Breast epithelium (tissue), 3 donors: Measurements from ENCODE around the gene FAT1.

ENCODE experiments used
- POLR2A ChIP-seq: fragments of 450-650 bp; IDR thresholded peaks from one replicate; pipeline ENCODE4 v1.6.1; 2016; ENCODE audit warnings: antibody characterized with exemption, mild to moderate bottlenecking, moderate library complexity
- POLR2AphosphoS5 ChIP-seq, 3 donors: sonication (generic); formaldehyde crosslinking; IDR thresholded peaks; one replicate each; pipeline ENCODE4 v1.6.1; 2017; ENCODE audit warnings: antibody characterized with exemption in 3 of 3
- TF ChIP-seq, protein P1 (sequence below), 3 donors: fragments of 450-650 bp; IDR thresholded peaks; one replicate each; pipeline ENCODE4 v1.5.1; 2016 to 2017; ENCODE audit warnings: antibody characterized with exemption in 3 of 3, mild to moderate bottlenecking in 3 of 3, moderate library complexity in 3 of 3

DNA sequence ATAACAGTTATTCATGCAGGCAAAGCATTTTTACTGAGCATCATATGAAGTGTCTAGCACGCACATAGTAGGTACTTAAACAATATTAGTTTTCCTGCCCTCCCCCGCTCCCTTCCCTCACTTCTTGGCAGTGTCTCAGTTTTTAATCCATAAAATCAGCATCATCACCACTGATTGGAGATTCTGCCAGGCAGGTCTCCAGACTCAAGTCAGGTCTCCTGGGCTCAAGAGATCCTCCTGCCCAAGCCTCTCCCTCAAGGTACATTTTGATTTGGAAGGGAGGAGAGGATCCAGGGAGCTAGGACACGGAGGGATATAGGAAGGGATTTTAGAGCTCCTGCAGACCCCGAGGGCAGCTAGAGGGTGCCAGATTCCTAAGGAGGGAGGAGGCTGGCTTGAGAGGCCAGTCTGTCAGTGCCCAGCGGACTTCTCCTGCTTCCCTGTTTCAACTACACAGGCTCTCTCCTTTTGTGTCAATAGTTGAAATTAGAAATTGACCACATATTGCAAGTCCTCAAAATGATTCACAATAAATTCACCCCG is 4.4 kb upstream of the FAT1 start:
- TF ChIP-seq, protein P1, sequence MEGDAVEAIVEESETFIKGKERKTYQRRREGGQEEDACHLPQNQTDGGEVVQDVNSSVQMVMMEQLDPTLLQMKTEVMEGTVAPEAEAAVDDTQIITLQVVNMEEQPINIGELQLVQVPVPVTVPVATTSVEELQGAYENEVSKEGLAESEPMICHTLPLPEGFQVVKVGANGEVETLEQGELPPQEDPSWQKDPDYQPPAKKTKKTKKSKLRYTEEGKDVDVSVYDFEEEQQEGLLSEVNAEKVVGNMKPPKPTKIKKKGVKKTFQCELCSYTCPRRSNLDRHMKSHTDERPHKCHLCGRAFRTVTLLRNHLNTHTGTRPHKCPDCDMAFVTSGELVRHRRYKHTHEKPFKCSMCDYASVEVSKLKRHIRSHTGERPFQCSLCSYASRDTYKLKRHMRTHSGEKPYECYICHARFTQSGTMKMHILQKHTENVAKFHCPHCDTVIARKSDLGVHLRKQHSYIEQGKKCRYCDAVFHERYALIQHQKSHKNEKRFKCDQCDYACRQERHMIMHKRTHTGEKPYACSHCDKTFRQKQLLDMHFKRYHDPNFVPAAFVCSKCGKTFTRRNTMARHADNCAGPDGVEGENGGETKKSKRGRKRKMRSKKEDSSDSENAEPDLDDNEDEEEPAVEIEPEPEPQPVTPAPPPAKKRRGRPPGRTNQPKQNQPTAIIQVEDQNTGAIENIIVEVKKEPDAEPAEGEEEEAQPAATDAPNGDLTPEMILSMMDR (IDR thresholded peaks at IDR 0.05), result no peak
- no peak for TF ChIP-seq POLR2A
- no peak for TF ChIP-seq POLR2AphosphoS5 (IDR thresholded peaks at IDR 0.05)
